HFFc6 (cell line): ENCODE results near the gene COL8A2. TPM values are rescaled to one million over a fixed set of nuclear protein-coding genes. Genes with fewer than 3 reads are reported as not detected.
A peak's percentile ranks its signal among the peaks of the same experiment; 100 is the strongest.

ENCODE experiments used
- DNase-seq: peaks from one replicate; pipeline ENCODE4 v3.0.0-alpha.2; 2018
- H3K27ac Mint-ChIP-seq: 2 replicates; pipeline ENCODE4 v1.8.0; 2020; ENCODE audit warnings: mild to moderate bottlenecking, mixed read lengths
- H3K27me3 Mint-ChIP-seq: 2 replicates; pipeline ENCODE4 v1.8.0; 2021; ENCODE audit warnings: mild to moderate bottlenecking, moderate library complexity, mixed read lengths; ENCODE audit not compliant: insufficient read depth
- H3K36me3 Mint-ChIP-seq: 2 replicates; pipeline ENCODE4 v1.8.0; 2021; ENCODE audit warnings: low read depth, mixed read lengths
- H3K4me1 Mint-ChIP-seq: 2 replicates; pipeline ENCODE4 v1.8.0; 2020; ENCODE audit warnings: low read depth, mixed read lengths
- H3K4me3 Mint-ChIP-seq: 2 replicates; pipeline ENCODE4 v1.8.0; 2020; ENCODE audit warnings: mild to moderate bottlenecking, moderate library complexity, mixed read lengths
- H3K9me3 Mint-ChIP-seq: 2 replicates; pipeline ENCODE4 v1.8.0; 2020; ENCODE audit warnings: mild to moderate bottlenecking, mixed read lengths
- CTCF ChIP-seq: fragments of 200-600 bp; sonication (generic); IDR thresholded peaks from 2 replicates; pipeline ENCODE4 v1.5.0; 2021; ENCODE audit warnings: antibody characterized with exemption, mild to moderate bottlenecking
- total RNA-seq, 6 experiments: library from RNA; stranded (reverse); fragmentation: NEBNext Ultra II Directional; extraction: Animal tissue kit (Norgen Biotek cat#: 25700); gene quantifications; 2 replicates in 1 of 6; 3 replicates in 5 of 6; pipeline ENCODE4 v1.2.3, GENCODE V29; 2021

The COL8A2 gene
- total RNA-seq, 6 experiments from 2014 or later, result 1.9 to 6.4 (median 2.4) TPM

DNA sequence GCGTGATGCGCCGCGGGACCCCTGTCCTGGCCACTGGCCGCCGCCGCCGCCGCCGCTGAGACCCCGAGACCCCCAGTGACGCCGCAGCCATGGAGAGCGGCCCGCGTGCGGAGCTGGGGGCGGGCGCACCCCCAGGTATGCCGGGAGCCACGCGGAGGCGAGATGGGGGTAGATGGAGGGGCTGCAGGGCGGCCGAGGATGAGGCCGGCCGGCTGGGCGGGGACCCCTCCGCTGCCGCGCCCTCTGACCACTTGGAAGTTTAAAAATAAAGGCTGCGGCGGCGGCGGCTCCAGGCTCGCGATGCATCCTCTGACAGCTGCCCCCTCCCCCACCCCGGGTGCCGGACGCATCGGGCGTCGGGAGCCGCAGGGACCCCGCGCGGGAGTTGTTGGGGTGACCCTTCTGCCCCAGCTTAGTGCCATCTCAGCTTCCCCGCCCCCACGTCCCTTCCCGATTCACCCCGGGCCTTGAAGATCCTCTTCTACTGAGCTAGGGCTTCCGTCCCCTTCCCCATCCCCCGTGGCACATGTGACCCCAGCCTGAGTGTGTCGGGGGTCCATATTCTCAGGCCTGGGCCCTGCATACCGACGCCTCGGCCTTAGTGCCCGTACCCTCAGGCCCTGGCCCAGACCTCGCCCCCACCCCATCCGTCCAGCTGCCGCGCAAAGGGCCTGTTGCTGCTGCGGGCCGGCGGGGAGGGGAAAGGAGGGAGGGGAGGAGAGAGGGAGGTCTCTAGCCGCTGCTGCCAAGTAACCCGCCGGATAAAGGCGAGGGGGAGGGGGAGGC, 31.5 kb upstream of the COL8A2 start:
- peak overlapping the region; percentile 78 for H3K27ac Mint-ChIP-seq
- peaks cover 2% of the 10 kb centered on the region; the same call in 1 of the 2 replicates for H3K27me3 Mint-ChIP-seq
- H3K36me3 Mint-ChIP-seq, result peaks cover 21% of the 10 kb centered on the region
- H3K4me1 Mint-ChIP-seq, result peaks cover 72% of the 10 kb centered on the region
- H3K9me3 Mint-ChIP-seq, result no peaks in the 10 kb centered on the region
- peak overlapping the region; percentile 98 for H3K4me3 Mint-ChIP-seq
- DNase-seq, result peak; percentile 37
- TF ChIP-seq CTCF, result no peak

DNA sequence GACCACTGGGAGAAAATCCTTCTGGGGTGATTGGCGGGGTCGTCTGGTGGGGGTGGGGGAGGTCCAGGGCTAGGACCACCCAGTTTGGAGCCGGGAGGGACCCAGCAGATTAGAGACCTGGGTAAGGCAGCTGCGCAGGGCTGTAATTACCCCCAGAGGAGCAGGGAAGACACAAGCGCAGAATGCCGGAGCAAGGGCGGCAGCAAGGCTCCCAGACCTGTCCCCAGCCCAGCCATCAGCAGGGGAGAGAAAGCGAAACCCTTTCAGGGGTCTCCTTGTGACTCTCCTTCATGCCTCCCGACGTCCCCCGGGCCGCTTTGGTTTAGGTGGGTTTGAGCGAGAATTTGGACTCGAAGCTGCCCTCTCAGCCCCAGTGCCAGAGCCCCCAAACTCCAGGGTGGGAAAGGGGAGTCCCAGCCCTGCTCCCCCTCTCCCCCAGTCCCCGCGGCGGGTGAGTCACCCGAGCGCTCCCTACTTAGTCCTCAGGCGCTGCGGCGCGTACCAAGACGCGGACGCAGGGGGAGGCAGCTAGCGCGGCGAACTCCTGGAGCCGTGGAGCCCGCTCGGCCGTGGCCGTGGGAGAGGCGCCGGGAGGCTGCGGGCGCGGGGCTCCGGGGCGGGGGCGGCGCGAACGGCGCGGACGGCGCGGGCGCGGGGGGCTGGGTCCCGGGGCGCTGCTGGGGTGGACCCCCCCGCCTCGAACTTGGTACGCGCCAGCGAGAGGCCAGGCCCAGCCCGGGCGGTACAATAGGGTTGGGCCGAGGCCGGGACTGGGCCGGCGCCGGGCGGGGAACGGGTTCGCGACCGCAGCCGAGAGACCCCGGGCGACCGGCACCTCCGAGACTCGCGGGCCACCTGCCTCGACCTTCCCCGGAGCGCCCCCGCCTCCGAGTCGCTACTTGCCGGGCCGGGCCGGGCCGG, 30.6 kb upstream of the COL8A2 start, which contains the start of gene MAP7D1:
Gene MAP7D1, plus strand, starts transcription at position 753 of the 921 bp plus-strand sequence. CDS start 258 bp downstream, outside the sequence.
- TF ChIP-seq CTCF, result no peak
- DNase-seq, result peak; percentile 75
- Mint-ChIP-seq H3K9me3 (no peaks in the 10 kb centered on the region), H3K27ac (peak within 1 kb of the TSS; percentile 88), H3K4me1 (peaks cover 72% of the 10 kb centered on the region), H3K36me3 (peaks cover 21% of the 10 kb centered on the region), H3K27me3 (peaks cover 2% of the 10 kb centered on the region; the same call in 1 of the 2 replicates), H3K4me3 (peak within 1 kb of the TSS; percentile 98)

GRCh38 chr1:36154765-36155407, 29.9 kb upstream of the COL8A2 start:
- Mint-ChIP-seq H3K27me3 (peaks cover 2% of the 10 kb centered on the region; the same call in 1 of the 2 replicates), H3K4me3 (peak overlapping the region; percentile 83), H3K9me3 (no peaks in the 10 kb centered on the region), H3K4me1 (peaks cover 72% of the 10 kb centered on the region), H3K36me3 (peaks cover 21% of the 10 kb centered on the region), H3K27ac (peak overlapping the region; percentile 88)
- no peak for TF ChIP-seq CTCF
- no peak for DNase-seq

DNA sequence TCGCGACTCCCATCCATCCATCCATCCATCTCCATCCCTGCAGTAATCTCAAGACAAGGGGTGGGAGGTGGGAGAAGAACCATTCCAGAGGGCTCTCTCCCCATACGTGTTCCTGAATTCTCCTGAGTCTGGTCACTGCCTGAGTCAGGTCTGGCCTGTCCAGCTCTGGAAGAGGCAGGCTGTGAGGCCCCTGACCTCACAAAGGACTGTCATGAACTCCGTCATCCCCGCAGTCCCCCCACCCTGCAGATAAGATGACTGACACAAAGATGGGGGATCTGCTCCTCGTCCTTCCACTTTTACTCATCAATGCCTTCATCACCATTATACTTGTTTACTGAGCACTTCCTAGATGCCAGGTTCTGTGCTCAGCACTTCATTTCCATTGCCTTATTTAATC, 29.3 kb upstream of the COL8A2 start:
- TF ChIP-seq CTCF, result no peak
- peaks cover 70% of the 10 kb centered on the region for H3K4me1 Mint-ChIP-seq
- H3K27ac Mint-ChIP-seq, result peak overlapping the region; percentile 88
- H3K9me3 Mint-ChIP-seq, result no peaks in the 10 kb centered on the region
- peaks cover 17% of the 10 kb centered on the region for H3K36me3 Mint-ChIP-seq
- no peak for DNase-seq
- H3K27me3 Mint-ChIP-seq, result peaks cover 2% of the 10 kb centered on the region; the same call in 1 of the 2 replicates
- peak overlapping the region; percentile 83; the same call in 1 of the 2 replicates for H3K4me3 Mint-ChIP-seq

- TF ChIP-seq CTCF, result no peak
- H3K9me3 Mint-ChIP-seq, result no peaks in the 10 kb centered on the region
- peaks cover 14% of the 10 kb centered on the region for H3K36me3 Mint-ChIP-seq
- peaks cover 63% of the 10 kb centered on the region for H3K4me1 Mint-ChIP-seq
- peaks cover 2% of the 10 kb centered on the region for H3K27me3 Mint-ChIP-seq
- DNase-seq, result no peak
- H3K4me3 Mint-ChIP-seq, result no peak overlapping the region
- no peak overlapping the region; the same call in 1 of the 2 replicates for H3K27ac Mint-ChIP-seq
Measured at GRCh38 chr1:36153476-36153875, 28.5 kb upstream of the COL8A2 start.
